DMS153 treated with DMSO at 0.1 percent for 48 hours (cell line): Measurements from ENCODE around the gene PHLDB2.

Source experiments
- DNase-seq: peaks from one replicate; lab custom pipeline; 2025; ENCODE audit not compliant: unreplicated experiment; lab: John Stamatoyannopoulos, UW

The PHLDB2 gene

GRCh38 chr3:111923095-111923771 lies 64.2 kb downstream of the PHLDB2 start:
- no peak for DNase-seq

GRCh38 chr3:111923806-111924205 lies 64.7 kb downstream of the PHLDB2 start:
- DNase-seq, result no peak

DNA sequence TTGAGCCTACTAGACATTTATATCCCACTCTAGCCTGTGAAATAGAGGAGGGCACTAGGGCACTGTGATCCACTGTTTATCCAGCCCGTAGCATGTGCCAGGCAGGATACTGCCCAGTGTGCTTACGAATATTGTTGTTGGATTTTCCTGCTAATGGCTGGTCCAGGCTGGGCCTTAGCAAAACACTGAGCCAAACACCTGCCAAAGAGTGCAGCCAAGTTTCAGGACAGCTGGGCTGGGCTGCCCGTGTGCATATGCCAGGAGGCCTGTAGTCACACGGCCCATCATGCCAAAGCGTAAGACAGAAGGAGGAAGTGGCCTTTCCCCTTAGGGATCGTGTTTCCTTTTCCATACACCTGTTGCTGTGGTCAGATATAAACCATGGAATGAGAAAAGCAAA lies 65.2 kb downstream of the PHLDB2 start:
- DNase-seq, result peak; percentile 34

GRCh38 chr3:111926266-111926676 lies 67.2 kb downstream of the PHLDB2 start:
- DNase-seq, result no peak

- no peak for DNase-seq
Observed at GRCh38 chr3:111928613-111929012, 69.5 kb downstream of the PHLDB2 start.

DNA sequence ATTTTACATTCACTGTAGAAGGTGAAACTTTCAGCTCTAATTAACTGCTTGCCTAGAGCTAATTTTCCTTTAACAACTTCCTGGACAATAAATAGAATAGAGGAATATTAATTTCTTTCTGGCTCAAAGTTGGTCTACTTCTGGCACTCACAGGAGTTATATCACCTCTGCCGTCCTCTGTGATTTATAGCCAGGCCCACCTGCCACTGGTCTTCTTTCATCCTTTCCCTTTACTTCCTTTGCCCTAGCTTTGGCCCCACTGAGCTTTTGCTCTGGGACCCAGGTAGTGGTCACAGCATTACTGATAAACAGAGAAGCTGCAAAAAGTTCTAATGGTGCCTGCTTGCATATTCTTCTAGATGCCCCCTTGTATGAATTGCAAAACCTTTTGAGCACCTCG lies 70.4 kb downstream of the PHLDB2 start:
- no peak for DNase-seq

- no peak for DNase-seq
Observed at GRCh38 chr3:111932946-111933345, 73.9 kb downstream of the PHLDB2 start.

DNA sequence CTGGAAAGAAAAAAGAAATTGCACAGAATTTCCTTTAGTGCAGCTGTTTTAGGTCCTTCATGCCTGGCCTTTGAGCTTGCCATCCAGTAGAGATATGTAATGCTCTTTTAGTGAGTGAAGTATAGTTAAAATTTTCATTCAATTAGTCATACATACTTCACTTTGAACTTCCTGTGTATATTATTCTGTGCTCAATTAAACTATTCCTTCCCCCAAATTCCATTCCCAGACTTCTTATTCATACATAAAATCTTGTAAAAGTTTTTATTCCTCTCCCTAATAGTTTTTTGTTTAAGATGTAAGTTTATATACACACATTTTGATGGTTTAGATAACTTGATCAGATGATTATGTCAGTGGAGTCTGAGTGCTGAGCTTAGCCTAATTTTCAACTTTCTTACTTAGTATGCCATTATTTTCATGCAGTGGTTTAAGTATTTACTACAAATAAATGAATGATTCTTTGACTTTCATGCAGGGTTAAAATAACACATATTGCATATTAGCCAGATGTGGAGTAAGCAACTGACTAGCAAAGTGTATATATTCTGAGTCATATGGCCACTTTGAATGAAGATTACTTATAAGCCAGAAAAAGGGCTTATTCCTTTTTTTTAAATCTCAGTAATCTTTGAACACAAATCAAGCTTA lies 77.3 kb downstream of the PHLDB2 start:
- no peak for DNase-seq

DNA sequence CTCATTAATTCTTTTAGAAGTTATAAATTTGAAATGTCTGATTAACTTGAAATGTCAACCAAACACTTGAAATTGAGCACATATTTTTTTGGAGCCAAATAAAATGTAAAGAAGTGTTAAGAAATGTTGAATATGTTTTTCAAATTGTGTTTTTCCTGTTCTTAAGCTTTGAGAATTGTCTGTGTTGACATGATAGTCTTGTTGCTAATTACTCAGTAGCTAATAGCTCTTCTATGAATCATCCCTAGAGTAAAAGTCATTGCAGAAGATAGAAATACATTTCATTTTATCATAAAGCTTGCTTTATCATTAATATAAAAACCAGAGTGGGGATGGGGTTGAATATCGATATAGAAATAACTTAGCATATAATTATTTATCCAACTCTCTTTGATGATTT lies 77.9 kb downstream of the PHLDB2 start:
- DNase-seq, result no peak

DNA sequence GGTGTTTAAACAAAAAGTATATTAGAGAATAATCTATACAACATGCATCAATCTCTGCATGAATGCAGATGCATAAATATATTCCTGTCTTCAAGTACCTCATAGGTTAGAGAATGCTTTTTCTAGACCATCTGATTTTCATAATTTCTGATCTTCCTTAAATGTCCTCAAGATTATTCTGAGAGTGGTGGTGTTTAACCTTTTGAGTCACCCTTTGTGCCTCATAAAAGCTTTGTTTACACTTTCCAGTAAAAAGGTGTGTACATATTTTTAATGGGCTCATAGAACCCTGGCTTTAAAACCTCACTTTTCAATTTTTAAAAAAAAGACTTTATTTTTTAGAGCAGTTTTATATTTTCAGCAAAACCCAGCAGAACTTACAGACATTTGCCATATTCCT lies 78.8 kb downstream of the PHLDB2 start:
- DNase-seq, result no peak

GRCh38 chr3:111939873-111940272 lies 80.8 kb downstream of the PHLDB2 start:
- DNase-seq, result no peak

- DNase-seq, result no peak
Observed at GRCh38 chr3:111943533-111943932, 84.5 kb downstream of the PHLDB2 start.

GRCh38 chr3:111944372-111944771 lies 85.3 kb downstream of the PHLDB2 start:
- no peak for DNase-seq

GRCh38 chr3:111947231-111947630 lies 88.2 kb downstream of the PHLDB2 start:
- no peak for DNase-seq

DNA sequence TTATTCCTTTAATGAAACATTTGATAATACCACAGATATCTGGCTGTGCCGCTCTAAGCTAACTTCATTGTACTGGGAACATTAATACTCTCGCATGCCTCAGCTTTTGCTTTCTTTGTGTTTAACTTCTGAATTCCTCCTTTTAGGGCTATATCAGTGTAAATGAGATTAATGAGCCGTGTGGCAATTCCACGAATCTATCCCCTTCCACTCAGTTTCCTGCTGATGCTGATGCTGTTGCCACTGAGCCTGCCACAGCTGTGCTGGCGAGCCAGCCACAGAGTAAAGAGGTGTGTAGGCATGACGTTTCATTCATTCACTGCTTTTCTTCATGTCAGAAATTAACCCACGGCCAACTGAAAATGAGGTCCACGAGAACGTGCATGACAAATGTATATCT lies 89.7 kb downstream of the PHLDB2 start:
- DNase-seq, result no peak

DNA sequence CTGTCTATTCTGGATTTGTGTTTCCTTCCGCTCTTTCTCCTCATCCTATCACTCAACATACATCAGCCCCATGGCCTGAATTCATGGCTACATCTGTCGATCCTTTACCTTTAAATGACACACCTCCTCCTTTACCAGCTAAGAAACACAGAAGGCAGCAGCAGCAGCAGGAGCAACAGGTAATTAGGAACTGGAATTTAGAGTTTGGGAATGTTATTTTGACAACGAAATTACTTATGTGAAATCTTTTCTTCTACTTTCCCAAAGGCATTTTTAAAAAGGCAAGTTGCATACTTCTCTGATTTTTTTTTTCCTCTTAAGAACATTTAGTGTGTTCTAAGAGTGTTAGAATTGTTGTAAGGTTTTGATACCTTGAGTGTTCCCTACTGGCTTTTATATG lies 90.6 kb downstream of the PHLDB2 start:
- no peak for DNase-seq

DNA sequence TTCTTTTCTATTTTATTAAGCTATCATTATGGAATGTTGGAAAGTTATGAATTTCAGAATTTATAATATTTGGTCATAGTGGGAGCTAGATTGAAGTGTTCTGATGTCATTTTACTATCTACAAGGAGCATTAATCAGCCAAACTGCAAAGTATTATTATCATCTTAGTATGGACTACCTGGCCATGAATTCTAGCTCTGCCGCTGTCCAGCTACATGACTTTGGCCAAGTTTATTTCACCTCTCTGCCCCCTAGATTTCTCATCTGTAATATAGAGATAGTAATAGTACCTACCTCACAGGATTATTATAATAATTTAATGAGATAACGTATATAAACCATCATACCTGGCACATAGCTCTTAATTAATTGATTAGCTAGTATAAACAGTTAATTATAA lies 92.0 kb downstream of the PHLDB2 start:
- no peak for DNase-seq

GRCh38 chr3:111952086-111952485 lies 93.0 kb downstream of the PHLDB2 start:
- no peak for DNase-seq

GRCh38 chr3:111952866-111953450 lies 93.9 kb downstream of the PHLDB2 start:
- no peak for DNase-seq

DNA sequence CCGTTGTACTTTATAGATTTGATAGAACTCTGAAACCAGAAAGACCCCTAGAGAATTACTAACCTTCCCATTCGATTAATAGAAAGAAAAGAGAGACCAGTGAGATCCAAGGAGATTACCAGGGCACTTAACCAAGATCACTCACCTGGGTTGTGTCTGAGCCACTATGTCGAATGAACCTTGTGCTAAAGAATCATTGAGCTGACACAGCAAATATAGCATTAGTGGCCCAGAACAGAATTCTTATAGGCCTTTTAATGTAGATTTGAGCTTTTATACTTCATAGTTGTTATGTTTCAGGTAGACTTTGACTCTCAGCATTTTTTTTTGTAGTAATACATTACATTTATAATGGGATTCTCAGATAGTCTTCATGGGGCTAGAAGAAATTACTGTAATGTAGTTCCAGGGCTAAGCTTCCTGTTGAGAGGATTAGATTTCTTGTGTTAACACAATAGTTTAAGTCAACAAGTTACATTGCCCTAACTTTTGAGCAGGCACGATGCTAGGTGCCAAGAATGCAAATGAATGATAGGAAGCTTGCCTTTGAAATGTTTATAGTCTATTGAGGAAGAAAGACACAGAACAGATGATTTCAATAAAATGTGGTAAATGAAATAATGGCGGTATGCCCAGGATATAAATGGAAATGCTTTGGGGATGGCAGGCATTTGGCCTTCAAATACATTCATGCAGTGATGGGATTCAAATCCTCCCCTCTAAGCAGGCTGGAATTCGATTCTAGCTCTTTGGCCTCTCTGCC lies 95.3 kb downstream of the PHLDB2 start:
- no peak for DNase-seq

- no peak for DNase-seq
Observed at GRCh38 chr3:111955876-111956275, 96.8 kb downstream of the PHLDB2 start.

DNA sequence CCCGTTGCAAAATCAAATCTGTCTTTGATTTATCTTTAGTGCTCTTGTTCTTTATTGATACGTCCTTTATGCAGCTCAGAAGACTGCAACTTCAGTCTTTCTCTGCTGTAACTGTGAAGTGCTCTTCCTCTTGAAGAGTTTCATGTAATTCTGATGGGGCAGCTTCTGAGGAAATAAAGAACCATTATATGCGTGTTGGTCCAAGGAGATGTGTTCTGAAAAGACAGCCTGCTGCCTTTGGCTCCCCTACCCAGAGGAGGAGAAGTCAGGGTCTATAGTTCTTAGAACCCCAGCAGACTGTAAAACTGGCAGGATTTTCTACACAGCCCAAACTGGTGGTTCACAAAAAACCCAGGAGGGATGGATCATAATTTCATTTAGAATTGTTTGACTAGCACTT lies 97.4 kb downstream of the PHLDB2 start:
- no peak for DNase-seq
